Measurements from ENCODE around the gene P2RX5.

- TF ChIP-seq POLR2A (IDR thresholded peaks at IDR 0.05) (no peak), EP300 (IDR thresholded peaks at IDR 0.05) (no peak)
Observed at GRCh38 chr17:3678821-3679530, 17.0 kb downstream of the P2RX5 start.

Measured in gastroesophageal sphincter (tissue), 2 donors.